HEK293T (cell line): Measurements from ENCODE around the gene MARVELD1.
"Not testable (repeated sequence)": the region's sequence is repeated elsewhere in the genome, so short reads cannot be mapped to it uniquely, and the experiment has no call there.

Experiments used
- CTCF ChIA-PET: fragments of 350-600 bp; formaldehyde crosslinking; extraction: SDS; loops from one replicate; lab custom pipeline; 2021; ENCODE audit warnings: antibody characterized with exemption, inconsistent platforms; lab: Yijun Ruan, JAX
- POLR2A ChIA-PET: fragments of 350-600 bp; formaldehyde crosslinking; extraction: SDS; loops from one replicate; lab custom pipeline; 2020; ENCODE audit warnings: antibody characterized with exemption, inconsistent platforms; lab: Yijun Ruan, JAX
- DNase-seq: peaks from one replicate; pipeline ENCODE4 v3.0.0; 2012; ENCODE audit warnings: mixed read lengths; ENCODE audit errors: extremely low spot score
- ARNT ChIP-seq: fragments of 450-650 bp; IDR thresholded peaks from 2 replicates; pipeline ENCODE4 v1.6.1; 2017; ENCODE audit warnings: mild to moderate bottlenecking
- BHLHE40 ChIP-seq: fragments of 450-650 bp; IDR thresholded peaks from 2 replicates; pipeline ENCODE4 v1.6.1; 2016; ENCODE audit warnings: mild to moderate bottlenecking, moderate library complexity, borderline replicate concordance
- CTBP1 ChIP-seq: fragments of 450-650 bp; IDR thresholded peaks from 2 replicates; pipeline ENCODE4 v1.6.1; 2016; ENCODE audit warnings: borderline replicate concordance
- ELF4 ChIP-seq: fragments of 450-650 bp; IDR thresholded peaks from 2 replicates; pipeline ENCODE4 v1.6.1; 2017; ENCODE audit warnings: antibody characterized with exemption
- FOXA1 ChIP-seq: fragments of 450-650 bp; IDR thresholded peaks from 2 replicates; pipeline ENCODE4 v1.6.1; 2016; ENCODE audit warnings: mild to moderate bottlenecking
- FOXK2 ChIP-seq: fragments of 450-650 bp; IDR thresholded peaks from 2 replicates; pipeline ENCODE4 v1.6.1; 2016; ENCODE audit warnings: mild to moderate bottlenecking
- FOXM1 ChIP-seq: fragments of 450-650 bp; IDR thresholded peaks from 2 replicates; pipeline ENCODE4 v1.6.1; 2017; ENCODE audit warnings: mild to moderate bottlenecking, borderline replicate concordance
- HDGF ChIP-seq: fragments of 450-650 bp; IDR thresholded peaks from 2 replicates; pipeline ENCODE4 v1.6.1; 2017; ENCODE audit warnings: antibody characterized with exemption, borderline replicate concordance
- L3MBTL2 ChIP-seq: fragments of 450-650 bp; conservative IDR thresholded peaks from 2 replicates; pipeline ENCODE4 v1.6.1; 2016; ENCODE audit warnings: mild to moderate bottlenecking
- LEF1 ChIP-seq: fragments of 450-650 bp; IDR thresholded peaks from 2 replicates; pipeline ENCODE4 v1.6.1; 2017; ENCODE audit warnings: mild to moderate bottlenecking, borderline replicate concordance
- NFRKB ChIP-seq: fragments of 450-650 bp; IDR thresholded peaks from 2 replicates; pipeline ENCODE4 v1.6.1; 2016; ENCODE audit warnings: mild to moderate bottlenecking, moderate library complexity
- PKNOX1 ChIP-seq: fragments of 450-650 bp; IDR thresholded peaks from 2 replicates; pipeline ENCODE4 v1.6.1; 2016
- SP1 ChIP-seq: fragments of 450-650 bp; IDR thresholded peaks from 2 replicates; pipeline ENCODE4 v1.6.1; 2017
- SUZ12 ChIP-seq: fragments of 450-650 bp; IDR thresholded peaks from 2 replicates; pipeline ENCODE4 v1.6.1; 2016; ENCODE audit warnings: mild to moderate bottlenecking
- TARDBP ChIP-seq: fragments of 450-650 bp; IDR thresholded peaks from 2 replicates; pipeline ENCODE4 v1.6.1; 2016
- ZNF384 ChIP-seq: fragments of 450-650 bp; IDR thresholded peaks from 2 replicates; pipeline ENCODE4 v1.6.1; 2016

MARVELD1 gene

GRCh38 chr10:97676770-97677581, 36.6 kb upstream of the MARVELD1 start:
- TF ChIP-seq L3MBTL2 = no peak
- TF ChIP-seq TARDBP = no peak
- no peak for TF ChIP-seq ZNF384
- no peak for TF ChIP-seq CTBP1
- TF ChIP-seq NFRKB = no peak
- no peak for TF ChIP-seq SP1
- no peak for TF ChIP-seq PKNOX1
- TF ChIP-seq LEF1 = no peak
- TF ChIP-seq FOXK2 = no peak
- TF ChIP-seq ARNT = no peak
- TF ChIP-seq ELF4 = no peak
- no peak for TF ChIP-seq HDGF
- TF ChIP-seq FOXA1 = no peak
- no peak for TF ChIP-seq BHLHE40
- no peak for TF ChIP-seq SUZ12
- TF ChIP-seq FOXM1 = no peak
- ChIA-PET CTCF (interaction anchor here (0.6 to 1.9 kb wide), 13 partner anchors 9 to 392 kb away, joined by 3 to 7 read pairs (median 5); partner anchors contain the start of gene AVPI1), POLR2A (interaction anchor here (2.3 to 2.7 kb wide), 3 partner anchors 10 to 57 kb away, joined by 9 to 14 read pairs (median 10); partner anchors contain the start of genes AVPI1 and MARVELD1)
- peak; percentile 82 for DNase-seq

GRCh38 chr10:97679594-97679993, 33.9 kb upstream of the MARVELD1 start:
- ChIA-PET POLR2A (no interaction called here), CTCF (no interaction called here)
- no peak for DNase-seq
- TF ChIP-seq L3MBTL2 (no peak), FOXM1 (no peak), BHLHE40 (no peak), SUZ12 (no peak), FOXA1 (no peak)

- CTCF ChIA-PET = interaction anchor here (1.1 to 2.7 kb wide), 2 partner anchors 19 to 346 kb away, joined by 3 to 11 read pairs; no protein-coding TSS in a partner anchor
- DNase-seq = no peak
- POLR2A ChIA-PET = no interaction called here
- TF ChIP-seq ZNF384 = no peak
- TF ChIP-seq L3MBTL2 = no peak
- no peak for TF ChIP-seq PKNOX1
- TF ChIP-seq BHLHE40 = no peak
- TF ChIP-seq ARNT = no peak
- TF ChIP-seq CTBP1 = no peak
- TF ChIP-seq SUZ12 = no peak
- TF ChIP-seq ELF4 = no peak
- TF ChIP-seq FOXK2 = no peak
- no peak for TF ChIP-seq FOXA1
- no peak for TF ChIP-seq NFRKB
- TF ChIP-seq FOXM1 = no peak
- no peak for TF ChIP-seq TARDBP
- TF ChIP-seq LEF1 = no peak
- TF ChIP-seq SP1 = no peak
- no peak for TF ChIP-seq HDGF
These were observed 31.5 kb upstream of the MARVELD1 start for GRCh38 chr10:97682042-97682441.

GRCh38 chr10:97683556-97684367, 29.8 kb upstream of the MARVELD1 start:
- ChIA-PET POLR2A (interaction anchor here (1.2 to 1.9 kb wide), 4 partner anchors 19 to 53 kb away, joined by 3 to 7 read pairs (median 3); partner anchors contain the start of gene ZFYVE27), CTCF (interaction anchor here (0.6 to 2.7 kb wide), 4 partner anchors 17 to 372 kb away, joined by 3 to 11 read pairs (median 7); no protein-coding TSS in a partner anchor)
- DNase-seq = no peak
- TF ChIP-seq ZNF384 = no peak
- TF ChIP-seq PKNOX1 = no peak
- TF ChIP-seq FOXM1 = no peak
- TF ChIP-seq HDGF = no peak
- no peak for TF ChIP-seq TARDBP
- TF ChIP-seq FOXA1 = no peak
- TF ChIP-seq LEF1 = no peak
- TF ChIP-seq ELF4 = no peak

- not testable (repeated sequence) for DNase-seq
- ChIA-PET CTCF (interaction anchor here (0.6 to 2.7 kb wide), 4 partner anchors 17 to 373 kb away, joined by 3 to 11 read pairs (median 7); no protein-coding TSS in a partner anchor), POLR2A (interaction anchor here (1.2 to 1.9 kb wide), 3 partner anchors 19 to 52 kb away, joined by 3 to 7 read pairs (median 3); partner anchors contain the start of gene ZFYVE27)
These were observed 29.2 kb upstream of the MARVELD1 start for GRCh38 chr10:97684368-97684713.
